ENCODE measurements around the gene MPZL1. TPM values are rescaled to one million over a fixed set of nuclear protein-coding genes. Genes with fewer than 3 reads are reported as not detected.

Gene MPZL1
- total and polyA plus RNA-seq, 2 of the 8 experiments (the other 6 are each of a cell fraction or from before 2014, with no cell fraction given), result 37.8 to 120 TPM

DNA sequence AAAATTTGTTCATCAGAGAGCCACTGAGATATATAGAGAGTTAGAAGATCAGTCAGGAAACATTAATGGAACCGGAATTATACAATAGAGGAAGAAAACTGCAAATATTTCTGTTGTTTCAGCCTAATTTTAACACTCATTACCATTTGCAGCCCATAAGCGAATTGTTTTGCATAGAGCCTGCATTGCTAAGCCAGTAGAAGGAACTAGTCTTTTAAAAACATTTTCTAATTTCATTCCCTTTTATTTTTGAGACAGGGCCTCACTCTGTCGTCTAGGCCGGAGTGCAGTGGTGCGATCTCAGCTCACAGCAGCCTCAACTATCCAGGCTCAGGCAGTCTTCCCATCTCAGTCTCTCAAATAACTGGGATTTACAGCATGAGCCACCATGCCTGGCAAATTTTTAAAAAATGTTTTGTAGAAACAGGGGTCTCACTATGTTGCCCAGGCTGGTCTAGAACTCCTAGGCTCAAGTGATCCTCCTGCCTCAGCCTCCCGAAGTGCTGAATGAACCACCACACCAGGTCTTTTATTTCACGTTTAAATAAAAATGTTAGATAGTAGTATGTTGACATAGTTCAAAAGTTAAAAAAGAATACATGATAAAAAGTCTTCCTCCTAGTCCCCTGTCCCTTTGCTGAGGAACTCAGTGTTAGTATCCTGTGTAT, 25.3 kb downstream of the MPZL1 start (continued):
- TF ChIP-seq, protein P1, sequence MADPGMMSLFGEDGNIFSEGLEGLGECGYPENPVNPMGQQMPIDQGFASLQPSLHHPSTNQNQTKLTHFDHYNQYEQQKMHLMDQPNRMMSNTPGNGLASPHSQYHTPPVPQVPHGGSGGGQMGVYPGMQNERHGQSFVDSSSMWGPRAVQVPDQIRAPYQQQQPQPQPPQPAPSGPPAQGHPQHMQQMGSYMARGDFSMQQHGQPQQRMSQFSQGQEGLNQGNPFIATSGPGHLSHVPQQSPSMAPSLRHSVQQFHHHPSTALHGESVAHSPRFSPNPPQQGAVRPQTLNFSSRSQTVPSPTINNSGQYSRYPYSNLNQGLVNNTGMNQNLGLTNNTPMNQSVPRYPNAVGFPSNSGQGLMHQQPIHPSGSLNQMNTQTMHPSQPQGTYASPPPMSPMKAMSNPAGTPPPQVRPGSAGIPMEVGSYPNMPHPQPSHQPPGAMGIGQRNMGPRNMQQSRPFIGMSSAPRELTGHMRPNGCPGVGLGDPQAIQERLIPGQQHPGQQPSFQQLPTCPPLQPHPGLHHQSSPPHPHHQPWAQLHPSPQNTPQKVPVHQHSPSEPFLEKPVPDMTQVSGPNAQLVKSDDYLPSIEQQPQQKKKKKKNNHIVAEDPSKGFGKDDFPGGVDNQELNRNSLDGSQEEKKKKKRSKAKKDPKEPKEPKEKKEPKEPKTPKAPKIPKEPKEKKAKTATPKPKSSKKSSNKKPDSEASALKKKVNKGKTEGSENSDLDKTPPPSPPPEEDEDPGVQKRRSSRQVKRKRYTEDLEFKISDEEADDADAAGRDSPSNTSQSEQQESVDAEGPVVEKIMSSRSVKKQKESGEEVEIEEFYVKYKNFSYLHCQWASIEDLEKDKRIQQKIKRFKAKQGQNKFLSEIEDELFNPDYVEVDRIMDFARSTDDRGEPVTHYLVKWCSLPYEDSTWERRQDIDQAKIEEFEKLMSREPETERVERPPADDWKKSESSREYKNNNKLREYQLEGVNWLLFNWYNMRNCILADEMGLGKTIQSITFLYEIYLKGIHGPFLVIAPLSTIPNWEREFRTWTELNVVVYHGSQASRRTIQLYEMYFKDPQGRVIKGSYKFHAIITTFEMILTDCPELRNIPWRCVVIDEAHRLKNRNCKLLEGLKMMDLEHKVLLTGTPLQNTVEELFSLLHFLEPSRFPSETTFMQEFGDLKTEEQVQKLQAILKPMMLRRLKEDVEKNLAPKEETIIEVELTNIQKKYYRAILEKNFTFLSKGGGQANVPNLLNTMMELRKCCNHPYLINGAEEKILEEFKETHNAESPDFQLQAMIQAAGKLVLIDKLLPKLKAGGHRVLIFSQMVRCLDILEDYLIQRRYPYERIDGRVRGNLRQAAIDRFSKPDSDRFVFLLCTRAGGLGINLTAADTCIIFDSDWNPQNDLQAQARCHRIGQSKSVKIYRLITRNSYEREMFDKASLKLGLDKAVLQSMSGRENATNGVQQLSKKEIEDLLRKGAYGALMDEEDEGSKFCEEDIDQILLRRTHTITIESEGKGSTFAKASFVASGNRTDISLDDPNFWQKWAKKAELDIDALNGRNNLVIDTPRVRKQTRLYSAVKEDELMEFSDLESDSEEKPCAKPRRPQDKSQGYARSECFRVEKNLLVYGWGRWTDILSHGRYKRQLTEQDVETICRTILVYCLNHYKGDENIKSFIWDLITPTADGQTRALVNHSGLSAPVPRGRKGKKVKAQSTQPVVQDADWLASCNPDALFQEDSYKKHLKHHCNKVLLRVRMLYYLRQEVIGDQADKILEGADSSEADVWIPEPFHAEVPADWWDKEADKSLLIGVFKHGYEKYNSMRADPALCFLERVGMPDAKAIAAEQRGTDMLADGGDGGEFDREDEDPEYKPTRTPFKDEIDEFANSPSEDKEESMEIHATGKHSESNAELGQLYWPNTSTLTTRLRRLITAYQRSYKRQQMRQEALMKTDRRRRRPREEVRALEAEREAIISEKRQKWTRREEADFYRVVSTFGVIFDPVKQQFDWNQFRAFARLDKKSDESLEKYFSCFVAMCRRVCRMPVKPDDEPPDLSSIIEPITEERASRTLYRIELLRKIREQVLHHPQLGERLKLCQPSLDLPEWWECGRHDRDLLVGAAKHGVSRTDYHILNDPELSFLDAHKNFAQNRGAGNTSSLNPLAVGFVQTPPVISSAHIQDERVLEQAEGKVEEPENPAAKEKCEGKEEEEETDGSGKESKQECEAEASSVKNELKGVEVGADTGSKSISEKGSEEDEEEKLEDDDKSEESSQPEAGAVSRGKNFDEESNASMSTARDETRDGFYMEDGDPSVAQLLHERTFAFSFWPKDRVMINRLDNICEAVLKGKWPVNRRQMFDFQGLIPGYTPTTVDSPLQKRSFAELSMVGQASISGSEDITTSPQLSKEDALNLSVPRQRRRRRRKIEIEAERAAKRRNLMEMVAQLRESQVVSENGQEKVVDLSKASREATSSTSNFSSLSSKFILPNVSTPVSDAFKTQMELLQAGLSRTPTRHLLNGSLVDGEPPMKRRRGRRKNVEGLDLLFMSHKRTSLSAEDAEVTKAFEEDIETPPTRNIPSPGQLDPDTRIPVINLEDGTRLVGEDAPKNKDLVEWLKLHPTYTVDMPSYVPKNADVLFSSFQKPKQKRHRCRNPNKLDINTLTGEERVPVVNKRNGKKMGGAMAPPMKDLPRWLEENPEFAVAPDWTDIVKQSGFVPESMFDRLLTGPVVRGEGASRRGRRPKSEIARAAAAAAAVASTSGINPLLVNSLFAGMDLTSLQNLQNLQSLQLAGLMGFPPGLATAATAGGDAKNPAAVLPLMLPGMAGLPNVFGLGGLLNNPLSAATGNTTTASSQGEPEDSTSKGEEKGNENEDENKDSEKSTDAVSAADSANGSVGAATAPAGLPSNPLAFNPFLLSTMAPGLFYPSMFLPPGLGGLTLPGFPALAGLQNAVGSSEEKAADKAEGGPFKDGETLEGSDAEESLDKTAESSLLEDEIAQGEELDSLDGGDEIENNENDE (IDR thresholded peaks at IDR 0.05; ENCODE audit: insufficient replicate concordance, low read length), result no peak
- TF ChIP-seq KDM1A (IDR thresholded peaks at IDR 0.05; ENCODE audit: borderline replicate concordance, low read length) (no peak), RFX5 (IDR thresholded peaks at IDR 0.05; ENCODE audit: borderline replicate concordance, low read depth, low read length) (no peak), CBX8 (IDR thresholded peaks at IDR 0.05; ENCODE audit: borderline replicate concordance, low read depth, low read length) (no peak), SP4 (IDR thresholded peaks at IDR 0.05; ENCODE audit: low read length) (no peak), YY1 (IDR thresholded peaks at IDR 0.05; ENCODE audit: low read depth, low read length) (no peak), PHF8 (conservative IDR thresholded peaks at IDR 0.05; ENCODE audit: low read depth, low read length) (no peak), ZNF274 (IDR thresholded peaks at IDR 0.05; ENCODE audit: borderline replicate concordance, extremely low read depth, low read length) (no peak), E2F6 (IDR thresholded peaks at IDR 0.05) (no peak)
